ENCODE measurements around the gene MAGI3.
"Not testable (repeated sequence)": the region's sequence is repeated elsewhere in the genome, so short reads cannot be mapped to it uniquely, and the experiment has no call there.

MAGI3 gene

GRCh38 chr1:113390871-113391648, 745 bp downstream of the MAGI3 start:
- Mint-ChIP-seq H3K27ac (no peak overlapping the region), H3K9me3 (peaks cover 0 to 3% of the 10 kb centered on the region in 2 donors)

GRCh38 chr1:113391649-113392271, 1.4 kb downstream of the MAGI3 start:
- H3K4me1 Mint-ChIP-seq = peaks cover 16 to 18% of the 10 kb centered on the region in 2 donors
- H3K36me3 Mint-ChIP-seq = peaks cover 0 to 3% of the 10 kb centered on the region in 2 donors
- DNase-seq (no peak), ATAC-seq (replicated peaks) (no peak)
- peaks cover 31 to 41% of the 10 kb centered on the region in 2 donors for H3K27me3 Mint-ChIP-seq
- H3K9me3 Mint-ChIP-seq = peaks cover 0 to 3% of the 10 kb centered on the region in 2 donors
- H3K27ac Mint-ChIP-seq = no peak overlapping the region
- H3K4me3 Mint-ChIP-seq = peak overlapping the region; percentile 79 to 87

More at GRCh38 chr1:113390871-113391648, 745 bp downstream of the MAGI3 start:
- ATAC-seq (replicated peaks) (peak; percentile 14 to 15), DNase-seq (peak; percentile 11)
- H3K4me3 Mint-ChIP-seq = peak overlapping the region; percentile 87 to 90
- peaks cover 29 to 39% of the 10 kb centered on the region in 2 donors for H3K27me3 Mint-ChIP-seq
- H3K36me3 Mint-ChIP-seq = peaks cover 0 to 3% of the 10 kb centered on the region in 2 donors
- H3K4me1 Mint-ChIP-seq = peaks cover 16 to 18% of the 10 kb centered on the region in 2 donors

- Mint-ChIP-seq H3K27ac (no peak overlapping the region), H3K27me3 (peaks cover 35 to 47% of the 10 kb centered on the region in 2 donors), H3K4me1 (peaks cover 16 to 18% of the 10 kb centered on the region in 2 donors), H3K4me3 (no peak overlapping the region), H3K36me3 (peaks cover 0 to 3% of the 10 kb centered on the region in 2 donors), H3K9me3 (peaks cover 0 to 3% of the 10 kb centered on the region in 2 donors)
- ATAC-seq (replicated peaks) (no peak), DNase-seq (no peak)
Measured at GRCh38 chr1:113392541-113393128, 2.3 kb downstream of the MAGI3 start.

GRCh38 chr1:113394043-113394862, 3.9 kb downstream of the MAGI3 start:
- H3K27me3 Mint-ChIP-seq = peaks cover 32 to 48% of the 10 kb centered on the region in 2 donors
- no peak for ATAC-seq (replicated peaks)
- no peaks in the 10 kb centered on the region for H3K36me3 Mint-ChIP-seq
- peaks cover 13% of the 10 kb centered on the region in 2 donors for H3K4me1 Mint-ChIP-seq
- no peaks in the 10 kb centered on the region for H3K9me3 Mint-ChIP-seq
- no peak overlapping the region for H3K4me3 Mint-ChIP-seq
- no peak overlapping the region for H3K27ac Mint-ChIP-seq
- no peak for DNase-seq

GRCh38 chr1:113394863-113395259, 4.5 kb downstream of the MAGI3 start:
- ATAC-seq (replicated peaks) = no peak
- no peak for DNase-seq
- Mint-ChIP-seq H3K9me3 (no peaks in the 10 kb centered on the region), H3K4me3 (no peak overlapping the region), H3K27ac (no peak overlapping the region), H3K4me1 (peaks cover 8 to 9% of the 10 kb centered on the region in 2 donors), H3K27me3 (peaks cover 28 to 44% of the 10 kb centered on the region in 2 donors), H3K36me3 (no peaks in the 10 kb centered on the region)

GRCh38 chr1:113396102-113396501, 5.8 kb downstream of the MAGI3 start:
- peaks cover 7 to 9% of the 10 kb centered on the region in 2 donors for H3K4me1 Mint-ChIP-seq
- H3K27ac Mint-ChIP-seq = no peak overlapping the region
- peaks cover 28 to 41% of the 10 kb centered on the region in 2 donors for H3K27me3 Mint-ChIP-seq
- no peaks in the 10 kb centered on the region for H3K36me3 Mint-ChIP-seq
- no peak overlapping the region for H3K4me3 Mint-ChIP-seq
- DNase-seq (no peak), ATAC-seq (replicated peaks) (no peak)
- H3K9me3 Mint-ChIP-seq = no peaks in the 10 kb centered on the region

GRCh38 chr1:113396585-113396984, 6.3 kb downstream of the MAGI3 start:
- H3K27me3 Mint-ChIP-seq = peaks cover 27 to 36% of the 10 kb centered on the region in 2 donors

GRCh38 chr1:113399062-113399583, 8.8 kb downstream of the MAGI3 start:
- Mint-ChIP-seq H3K27me3 (peaks cover 28 to 32% of the 10 kb centered on the region in 2 donors), H3K27ac (peak overlapping the region; percentile 56), H3K36me3 (no peaks in the 10 kb centered on the region), H3K4me3 (no peak overlapping the region), H3K4me1 (no peaks in the 10 kb centered on the region), H3K9me3 (no peaks in the 10 kb centered on the region)
- ATAC-seq (replicated peaks) (no peak), DNase-seq (no peak)

More at GRCh38 chr1:113396585-113396984, 6.3 kb downstream of the MAGI3 start:
- no peak overlapping the region for H3K27ac Mint-ChIP-seq
- H3K9me3 Mint-ChIP-seq = no peaks in the 10 kb centered on the region
- H3K4me1 Mint-ChIP-seq = peaks cover 2 to 4% of the 10 kb centered on the region in 2 donors
- ATAC-seq (replicated peaks) = no peak
- H3K4me3 Mint-ChIP-seq = no peak overlapping the region
- H3K36me3 Mint-ChIP-seq = no peaks in the 10 kb centered on the region
- no peak for DNase-seq

GRCh38 chr1:113401067-113401466, 10.8 kb downstream of the MAGI3 start:
- Mint-ChIP-seq H3K4me3 (no peak overlapping the region), H3K27ac (no peak overlapping the region), H3K36me3 (no peaks in the 10 kb centered on the region), H3K27me3 (peaks cover 26 to 29% of the 10 kb centered on the region in 2 donors), H3K9me3 (no peaks in the 10 kb centered on the region), H3K4me1 (no peaks in the 10 kb centered on the region)
- ATAC-seq (replicated peaks) (no peak), DNase-seq (no peak)

GRCh38 chr1:113401728-113402127, 11.4 kb downstream of the MAGI3 start:
- ATAC-seq (replicated peaks) = no peak
- peaks cover 24 to 27% of the 10 kb centered on the region in 2 donors for H3K27me3 Mint-ChIP-seq
- no peaks in the 10 kb centered on the region for H3K36me3 Mint-ChIP-seq
- H3K9me3 Mint-ChIP-seq = no peaks in the 10 kb centered on the region
- H3K4me3 Mint-ChIP-seq = no peak overlapping the region
- H3K4me1 Mint-ChIP-seq = no peaks in the 10 kb centered on the region
- H3K27ac Mint-ChIP-seq = no peak overlapping the region
- DNase-seq = no peak

GRCh38 chr1:113403065-113403464, 12.8 kb downstream of the MAGI3 start:
- ATAC-seq (replicated peaks) (no peak), DNase-seq (no peak)
- H3K9me3 Mint-ChIP-seq = no peaks in the 10 kb centered on the region
- H3K27me3 Mint-ChIP-seq = peaks cover 17 to 18% of the 10 kb centered on the region in 2 donors
- H3K4me1 Mint-ChIP-seq = no peaks in the 10 kb centered on the region
- H3K36me3 Mint-ChIP-seq = no peaks in the 10 kb centered on the region
- no peak overlapping the region for H3K4me3 Mint-ChIP-seq
- H3K27ac Mint-ChIP-seq = no peak overlapping the region

GRCh38 chr1:113405573-113405972, 15.3 kb downstream of the MAGI3 start:
- H3K4me3 Mint-ChIP-seq = no peak overlapping the region
- H3K4me1 Mint-ChIP-seq = no peaks in the 10 kb centered on the region
- ATAC-seq (replicated peaks) (no peak), DNase-seq (no peak)
- H3K27ac Mint-ChIP-seq = no peak overlapping the region
- no peaks in the 10 kb centered on the region for H3K36me3 Mint-ChIP-seq
- H3K27me3 Mint-ChIP-seq = peaks cover 8% of the 10 kb centered on the region in 2 donors
- no peaks in the 10 kb centered on the region for H3K9me3 Mint-ChIP-seq

- H3K4me3 Mint-ChIP-seq; H3K9me3 Mint-ChIP-seq; DNase-seq; ATAC-seq (replicated peaks); H3K36me3 Mint-ChIP-seq; H3K27me3 Mint-ChIP-seq; H3K27ac Mint-ChIP-seq; H3K4me1 Mint-ChIP-seq: not testable (repeated sequence)
Measured at GRCh38 chr1:113406149-113406548, 15.8 kb downstream of the MAGI3 start.

- DNase-seq (no peak), ATAC-seq (replicated peaks) (no peak)
- H3K36me3 Mint-ChIP-seq = no peaks in the 10 kb centered on the region
- H3K4me3 Mint-ChIP-seq = no peak overlapping the region
- H3K27ac Mint-ChIP-seq = no peak overlapping the region
- H3K27me3 Mint-ChIP-seq = no peaks in the 10 kb centered on the region
- H3K4me1 Mint-ChIP-seq = no peaks in the 10 kb centered on the region
- peaks cover 0 to 4% of the 10 kb centered on the region in 2 donors for H3K9me3 Mint-ChIP-seq
Measured at GRCh38 chr1:113409363-113409762, 19.0 kb downstream of the MAGI3 start.
